SKM-1 treated with dmso at 0.1 percent for 144 hours (cell line): ENCODE data around the gene TBX15.
"Not testable (repeated sequence)": the region's sequence is repeated elsewhere in the genome, so short reads cannot be mapped to it uniquely, and the experiment has no call there.

Source experiments
- DNase-seq: peaks from one replicate; lab custom pipeline; 2025; ENCODE audit not compliant: unreplicated experiment; lab: John Stamatoyannopoulos, UW

The TBX15 gene

DNA sequence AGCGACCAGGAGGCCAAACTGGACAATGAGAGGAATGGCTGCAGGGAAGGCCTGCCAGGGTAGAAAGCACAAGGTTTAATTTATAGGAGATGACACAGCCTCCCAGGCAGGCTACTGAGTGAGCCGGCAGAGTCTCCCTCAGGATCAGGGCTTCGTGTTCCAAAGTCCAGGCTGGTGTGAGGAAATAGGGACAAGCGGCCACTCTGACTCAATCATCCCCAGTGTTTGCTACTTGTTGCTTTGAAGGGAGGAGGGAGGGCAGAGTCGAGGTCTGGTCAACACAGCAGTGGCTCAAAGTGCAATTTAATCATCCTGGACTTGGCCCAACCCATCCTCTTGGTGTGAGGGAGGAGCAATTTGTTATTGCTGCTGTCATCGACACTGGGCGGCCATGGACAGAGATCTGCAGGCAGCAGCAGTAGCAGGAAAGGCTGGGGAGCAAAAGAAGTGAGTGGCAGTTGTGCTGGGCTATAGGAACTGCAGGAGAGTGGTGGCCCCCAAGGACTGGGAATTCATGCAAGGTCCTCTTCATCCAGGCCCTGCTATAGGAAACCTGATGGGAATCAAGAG is 27.5 kb downstream of the TBX15 start:
- no peak for DNase-seq

- DNase-seq, result no peak
These were observed 28.0 kb downstream of the TBX15 start for GRCh38 chr1:118960026-118960561.

- no peak for DNase-seq
These were observed 29.1 kb downstream of the TBX15 start for GRCh38 chr1:118958937-118959631.

DNA sequence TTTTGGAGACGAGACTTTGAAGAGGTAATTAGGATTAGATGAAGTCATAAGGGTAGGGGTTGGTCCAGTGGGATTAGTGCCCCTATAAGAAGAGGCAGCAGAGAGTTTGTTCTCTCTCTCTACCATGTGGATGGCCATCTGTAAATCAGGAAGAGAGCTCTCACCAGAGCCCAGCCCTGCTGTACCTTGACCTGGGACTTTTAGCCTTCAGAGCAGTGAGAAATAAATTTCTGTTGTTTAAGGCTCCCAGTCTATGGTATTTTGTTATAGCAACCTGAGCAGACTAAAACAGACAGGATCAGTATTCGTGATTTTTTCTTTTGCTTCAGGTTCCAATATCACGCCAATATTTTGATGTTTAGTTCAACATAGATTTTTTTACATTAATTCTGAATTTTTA is 30.0 kb downstream of the TBX15 start:
- DNase-seq, result no peak

GRCh38 chr1:118957579-118957978 is 30.6 kb downstream of the TBX15 start:
- not testable (repeated sequence) for DNase-seq

GRCh38 chr1:118954301-118954905 is 33.7 kb downstream of the TBX15 start:
- DNase-seq, result no peak

DNA sequence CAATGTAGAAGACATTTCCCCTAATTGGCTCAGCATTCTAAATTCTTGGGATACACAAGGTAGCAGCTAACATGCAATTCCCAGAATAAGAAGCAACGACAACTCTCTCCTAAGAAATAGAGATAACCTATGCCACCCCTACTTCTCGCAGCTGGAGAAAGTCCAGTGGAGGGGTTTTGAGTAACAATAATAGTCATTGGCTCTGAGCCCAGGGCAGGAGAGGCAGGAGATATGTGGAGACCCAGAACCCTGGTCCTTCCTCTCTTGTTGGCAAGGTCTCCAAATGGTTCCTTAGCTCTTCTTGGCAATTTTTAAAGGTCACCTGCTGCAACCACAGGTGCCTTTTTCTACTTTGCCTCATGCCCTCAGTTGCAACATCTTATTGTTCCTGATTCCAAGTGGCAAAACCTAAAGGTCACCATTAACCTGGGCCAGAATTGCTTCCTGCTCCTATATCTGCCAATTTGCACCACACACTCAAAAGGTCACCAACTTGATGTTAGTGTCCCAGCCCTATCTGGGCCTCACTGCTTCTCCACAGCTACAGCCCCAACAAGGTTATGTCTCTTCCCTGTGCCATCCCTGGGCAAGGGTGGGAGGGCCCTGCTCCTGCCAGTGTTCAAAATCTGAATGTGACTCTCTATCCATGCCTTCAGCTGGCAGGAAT is 36.7 kb downstream of the TBX15 start:
- DNase-seq, result no peak

DNA sequence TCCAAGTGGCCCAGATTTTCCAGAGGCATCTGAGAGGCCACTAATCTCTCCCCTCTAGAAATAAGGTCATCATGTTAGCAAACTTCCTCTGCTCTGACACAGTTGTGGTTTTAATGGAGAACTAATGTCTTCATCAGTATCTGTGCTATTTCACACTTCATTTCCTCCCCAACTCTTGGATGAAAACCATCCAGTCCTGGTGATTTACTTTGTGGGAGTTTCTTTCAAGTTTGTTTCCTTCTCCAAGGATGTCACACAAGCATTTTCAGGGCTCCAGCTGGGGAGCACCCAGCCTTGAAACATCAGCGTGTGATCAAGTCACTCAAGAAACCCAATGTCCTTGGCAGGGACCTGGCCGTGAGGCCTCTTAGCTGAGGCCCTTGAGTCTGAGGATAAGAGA is 38.8 kb downstream of the TBX15 start:
- no peak for DNase-seq

- DNase-seq, result no peak
These were observed 39.3 kb downstream of the TBX15 start for GRCh38 chr1:118948846-118949245.

- DNase-seq, result no peak
These were observed 39.8 kb downstream of the TBX15 start for GRCh38 chr1:118948351-118948750.

DNA sequence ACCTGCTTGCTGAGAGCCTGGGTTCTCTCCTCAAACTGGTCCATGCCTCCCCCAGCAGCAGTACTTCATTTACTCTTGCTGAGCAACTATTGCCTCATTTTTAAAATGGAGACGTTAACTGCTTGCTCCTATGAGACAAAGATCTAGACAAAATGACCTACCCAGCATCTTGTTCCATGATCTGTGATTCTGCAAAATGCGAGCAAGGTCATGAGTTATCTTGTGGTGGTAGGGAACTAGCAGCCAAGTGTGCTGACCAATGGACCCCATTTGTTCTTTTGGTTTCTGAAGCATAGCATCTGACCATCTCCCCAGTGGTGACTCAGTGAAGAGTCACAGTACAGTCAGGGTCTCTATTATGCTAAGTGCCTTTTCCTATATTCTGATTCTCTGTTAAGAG is 40.4 kb downstream of the TBX15 start:
- no peak for DNase-seq

DNA sequence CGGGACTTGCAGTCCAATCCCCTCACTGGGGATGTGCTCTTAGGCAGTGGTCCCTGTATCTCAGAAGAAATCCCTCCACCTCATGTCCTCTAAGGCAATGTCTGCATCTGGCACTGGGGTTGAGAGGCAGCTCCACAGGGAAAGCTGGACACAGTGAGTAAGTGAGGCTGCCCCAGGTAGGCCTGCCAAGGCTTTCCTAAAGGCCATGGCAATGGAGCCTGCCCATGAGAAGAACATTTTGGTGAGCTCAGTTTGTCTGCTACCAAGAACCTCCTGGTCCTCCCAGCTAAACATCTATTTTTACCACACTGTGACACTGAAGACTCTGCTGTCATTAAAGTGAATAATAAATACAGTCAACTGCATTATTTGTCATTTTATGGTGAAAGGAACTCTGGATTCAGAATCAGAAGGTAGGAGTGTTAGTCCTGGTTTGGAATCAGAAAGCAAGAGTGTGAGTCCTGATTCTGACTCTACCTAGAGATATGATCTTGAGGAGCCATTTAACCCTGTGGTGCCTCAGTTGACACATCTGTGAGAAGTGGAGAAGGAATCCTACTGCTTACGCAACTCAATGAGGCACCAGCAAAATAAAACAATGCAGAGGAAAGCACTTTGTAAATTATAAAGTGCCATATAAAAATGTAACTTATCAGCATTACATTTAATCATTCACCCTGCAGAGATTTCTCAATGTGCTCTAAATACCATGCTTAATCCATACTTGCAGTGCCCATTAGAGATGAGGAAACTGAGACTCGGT is 41.0 kb downstream of the TBX15 start:
- DNase-seq, result no peak

GRCh38 chr1:118945489-118945888 is 42.7 kb downstream of the TBX15 start:
- no peak for DNase-seq

- DNase-seq, result no peak
These were observed 43.6 kb downstream of the TBX15 start for GRCh38 chr1:118944546-118944945.

- no peak for DNase-seq
These were observed 44.0 kb downstream of the TBX15 start for GRCh38 chr1:118944133-118944532.

GRCh38 chr1:118940957-118941356 is 47.2 kb downstream of the TBX15 start:
- no peak for DNase-seq

GRCh38 chr1:118937413-118938072 is 50.6 kb downstream of the TBX15 start:
- DNase-seq, result no peak

- DNase-seq, result no peak
These were observed 53.4 kb downstream of the TBX15 start for GRCh38 chr1:118934706-118935105.

DNA sequence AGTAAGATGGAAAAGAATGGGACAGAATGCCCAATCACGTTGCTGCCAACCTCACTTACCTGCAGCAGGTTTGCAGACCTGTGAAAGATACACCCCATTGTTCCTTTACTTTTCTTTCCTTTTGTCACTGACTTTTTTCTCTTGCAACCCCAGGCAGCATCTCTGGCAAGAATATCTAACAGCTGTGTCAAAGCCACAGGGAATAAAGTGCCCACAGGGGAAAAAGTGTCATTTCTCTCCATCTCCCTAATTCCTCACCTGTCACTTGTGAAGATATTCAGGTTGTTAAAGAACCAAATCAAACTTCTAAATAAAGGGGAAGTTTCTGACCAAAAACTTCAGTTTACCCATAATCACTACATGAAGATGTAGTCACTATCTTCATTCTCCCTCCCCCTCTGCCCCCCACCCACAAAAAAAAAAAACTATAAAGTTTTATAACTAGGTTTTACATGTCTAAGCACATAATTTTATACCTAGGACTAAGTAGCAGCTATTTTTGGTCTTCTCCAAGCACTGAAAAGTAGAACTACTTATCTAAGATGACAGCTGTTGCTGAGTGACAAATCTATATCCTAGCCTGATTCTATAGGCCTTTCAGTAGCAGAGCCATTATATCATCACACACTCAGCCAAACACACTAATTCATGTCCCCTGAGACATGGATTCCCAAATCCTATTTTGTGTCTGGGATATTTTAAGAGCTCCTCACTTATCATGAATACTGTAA is 54.9 kb downstream of the TBX15 start:
- DNase-seq, result no peak

DNA sequence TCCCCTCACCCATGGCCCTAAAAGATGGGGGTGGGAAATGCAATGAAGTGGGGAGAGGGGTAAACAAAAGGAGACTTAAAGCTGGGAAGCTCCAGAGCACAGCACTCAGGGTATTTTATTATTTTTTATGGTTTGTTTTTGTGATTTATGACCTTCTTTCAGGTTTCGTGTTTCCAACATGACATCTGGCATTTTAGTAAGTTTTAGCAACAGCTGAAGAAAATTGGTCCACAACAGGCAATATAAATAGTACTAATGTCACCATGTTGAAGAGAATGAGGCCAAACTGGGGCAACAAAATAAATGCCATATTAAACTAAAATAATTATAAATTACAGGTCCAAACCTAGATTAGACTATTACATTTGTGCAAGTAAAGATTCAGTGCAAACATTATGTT is 56.3 kb downstream of the TBX15 start:
- no peak for DNase-seq
